Cortex of kidney (tissue), 1 donor: Measurements from ENCODE around the gene CCDC68.
"Not testable (repeated sequence)": the region's sequence is repeated elsewhere in the genome, so short reads cannot be mapped to it uniquely, and the experiment has no call there.

Source experiments
- DNase-seq: peaks from one replicate; lab custom pipeline; 2025; lab: John Stamatoyannopoulos, UW

Gene CCDC68, protein sequence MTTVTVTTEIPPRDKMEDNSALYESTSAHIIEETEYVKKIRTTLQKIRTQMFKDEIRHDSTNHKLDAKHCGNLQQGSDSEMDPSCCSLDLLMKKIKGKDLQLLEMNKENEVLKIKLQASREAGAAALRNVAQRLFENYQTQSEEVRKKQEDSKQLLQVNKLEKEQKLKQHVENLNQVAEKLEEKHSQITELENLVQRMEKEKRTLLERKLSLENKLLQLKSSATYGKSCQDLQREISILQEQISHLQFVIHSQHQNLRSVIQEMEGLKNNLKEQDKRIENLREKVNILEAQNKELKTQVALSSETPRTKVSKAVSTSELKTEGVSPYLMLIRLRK

DNA sequence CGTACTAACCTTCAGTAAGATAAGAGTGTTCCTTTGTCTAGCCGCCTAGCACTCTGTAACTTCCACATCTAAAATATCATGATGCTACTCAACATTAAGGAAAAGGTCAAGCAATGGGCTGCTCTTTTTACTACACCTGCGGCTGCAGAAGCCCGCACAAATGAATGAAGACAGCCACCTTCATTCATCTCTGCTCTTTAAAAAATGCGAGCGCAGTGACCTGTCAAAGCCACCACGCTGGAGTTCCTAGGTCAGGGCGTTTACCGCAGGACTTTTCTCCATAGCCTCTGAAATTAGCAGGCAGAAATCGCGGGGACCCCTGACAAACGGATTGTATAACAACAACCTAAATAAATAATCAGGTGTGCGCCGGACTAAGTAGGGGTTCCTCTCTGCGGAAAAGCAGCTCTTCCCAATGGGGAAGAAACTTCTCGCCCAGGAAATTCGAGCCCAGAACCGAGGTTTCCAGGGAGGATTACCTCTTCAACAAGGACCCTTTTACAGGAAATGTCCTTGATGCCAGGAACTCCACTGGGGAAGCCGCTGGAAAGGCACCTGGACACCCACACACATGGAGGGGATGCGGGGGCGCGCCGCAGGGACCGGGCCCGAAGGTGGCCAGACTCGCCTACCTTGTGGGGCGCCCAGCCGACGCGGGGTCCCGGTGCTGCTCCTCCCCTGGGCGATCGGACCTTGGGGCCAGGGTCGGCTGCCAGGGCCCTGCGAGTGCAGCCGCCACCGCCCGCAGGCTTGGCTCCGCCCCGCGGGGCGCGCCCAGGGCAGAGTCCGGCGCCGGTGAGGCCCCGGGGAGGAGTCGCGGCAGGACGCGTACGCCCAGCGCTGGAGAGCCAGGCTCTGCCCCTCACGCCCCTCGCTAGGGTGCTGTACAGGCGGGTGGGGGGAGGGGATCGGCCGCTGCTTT, at the start of gene CCDC68:
CCDC68 (minus strand) TSS at position 758 of the 922 bp plus-strand sequence. CDS start 16,670 bp downstream, outside the sequence.
- DNase-seq: no peak

DNA sequence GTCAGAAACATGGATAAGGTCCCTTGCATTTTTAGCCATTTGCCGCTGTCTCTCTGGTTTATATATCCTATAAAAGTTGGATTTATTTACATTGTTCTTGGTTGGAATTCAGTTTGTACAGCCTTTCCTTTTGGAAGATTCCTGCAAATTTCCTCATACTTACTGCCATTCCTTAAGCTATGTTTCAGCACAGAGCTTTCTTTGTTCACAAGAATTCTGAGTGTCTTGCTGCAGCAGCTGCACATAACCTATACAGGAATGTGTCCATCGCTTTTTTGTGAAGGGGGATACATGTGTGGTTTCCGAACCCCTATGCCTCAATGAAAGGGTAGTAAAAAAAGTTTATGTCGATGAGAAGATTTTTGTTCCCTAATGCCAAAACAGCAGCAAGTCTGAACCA, 48.3 kb upstream of the CCDC68 start:
- no peak for DNase-seq

DNA sequence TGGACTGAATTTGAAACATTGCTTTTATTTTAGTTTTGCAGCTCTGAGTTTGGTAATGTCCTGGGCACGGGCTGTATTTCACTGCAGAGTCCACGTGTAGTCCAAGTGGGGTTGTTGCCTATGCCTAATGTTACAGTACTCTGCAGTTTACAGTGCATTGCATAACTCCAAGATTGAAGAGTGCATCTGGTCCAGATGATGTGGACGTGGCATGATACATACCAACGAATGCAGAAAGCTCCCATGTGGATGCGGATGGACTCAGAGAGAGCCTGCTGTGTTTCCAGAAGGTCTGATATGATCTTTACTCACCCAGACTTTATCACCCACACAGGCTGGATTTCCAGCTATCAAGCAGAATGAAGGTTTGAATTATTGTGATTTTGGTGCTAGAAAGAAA, 44.4 kb upstream of the CCDC68 start:
- DNase-seq: no peak

DNA sequence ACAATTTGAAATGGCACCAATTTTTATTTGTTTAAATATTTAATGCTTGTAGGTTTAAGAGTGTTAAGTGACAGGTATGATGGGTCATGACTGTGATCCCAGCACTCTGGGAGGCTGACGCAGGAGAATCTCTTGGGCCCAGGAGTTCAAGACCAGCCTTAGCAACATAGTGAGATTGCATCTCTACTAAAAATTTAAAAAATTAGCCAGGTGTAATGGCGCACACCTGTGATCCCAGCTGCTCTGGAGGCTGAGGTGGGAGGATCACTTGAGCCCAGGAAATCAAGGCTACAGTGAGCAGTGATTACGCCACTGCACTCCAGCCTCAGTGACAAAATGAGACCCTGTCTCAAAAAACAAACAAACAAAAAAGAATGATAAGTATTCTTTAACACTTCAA, 43.0 kb upstream of the CCDC68 start:
- DNase-seq: no peak

DNA sequence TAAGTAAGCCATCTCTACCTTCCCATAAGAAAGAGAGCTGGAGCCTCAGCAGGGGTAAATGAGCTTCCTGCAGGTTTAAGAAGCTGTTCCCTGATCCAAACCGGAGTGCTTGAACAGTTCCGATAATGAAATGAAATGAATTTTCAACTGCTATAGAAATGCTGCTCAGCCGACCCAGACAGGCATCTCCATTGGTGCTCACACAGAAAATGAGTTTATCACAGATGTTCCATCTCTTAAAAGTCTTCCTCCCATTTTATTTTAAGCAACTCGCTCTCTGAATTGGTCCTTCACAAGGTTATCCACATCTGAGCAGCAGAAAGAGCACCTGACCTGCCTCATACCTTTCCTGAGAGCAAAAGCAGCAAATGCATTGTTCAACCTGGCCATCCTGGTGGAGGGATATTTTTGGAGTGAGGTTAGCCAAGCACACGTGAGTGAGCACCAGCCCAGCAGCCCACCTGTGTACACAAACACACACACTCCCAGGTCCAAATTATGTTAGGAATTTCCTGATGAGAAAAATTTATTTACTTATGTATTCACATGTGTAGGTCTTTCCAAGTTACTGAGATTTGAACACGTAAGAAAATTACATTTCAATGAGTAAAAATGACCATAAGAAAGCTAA, 42.2 kb upstream of the CCDC68 start:
- no peak for DNase-seq

DNA sequence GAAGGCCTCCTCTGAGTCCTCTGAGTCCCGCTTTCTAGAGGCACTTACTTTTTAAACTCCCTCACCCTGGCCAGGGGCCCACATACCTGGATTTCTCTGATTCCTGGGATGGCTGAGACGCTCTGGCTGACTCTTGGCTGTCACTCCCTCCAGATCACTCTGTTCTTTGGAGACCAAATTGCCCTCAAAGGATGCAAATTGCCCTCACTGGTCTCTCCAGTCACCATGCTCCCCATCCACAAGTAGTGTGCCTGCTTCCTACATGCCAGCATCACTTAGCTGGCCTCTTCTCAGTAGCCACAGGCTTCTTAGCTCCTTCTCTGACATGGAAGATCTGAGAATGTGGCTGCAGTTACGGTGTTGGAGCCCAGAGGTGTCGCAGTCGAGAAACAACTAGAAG, 41.3 kb upstream of the CCDC68 start:
- DNase-seq: no peak

DNA sequence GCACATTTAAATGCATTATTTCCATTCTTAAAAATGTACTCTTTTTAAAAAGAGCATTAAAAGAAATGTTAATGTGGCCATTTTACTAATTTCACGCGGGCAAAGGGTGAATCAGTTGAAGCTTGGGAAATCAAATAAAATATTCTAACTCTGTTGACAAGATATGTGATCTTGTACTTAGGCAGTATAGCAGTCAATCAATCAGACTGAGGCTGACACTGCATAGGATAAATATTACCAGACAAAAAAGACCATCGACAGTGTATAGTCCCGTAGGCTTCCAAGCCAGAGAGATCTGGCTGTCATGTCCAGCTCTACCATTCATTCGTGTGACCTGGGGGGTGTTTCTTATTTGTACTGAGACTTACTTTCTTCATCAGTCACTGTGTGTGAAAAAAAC, 39.8 kb upstream of the CCDC68 start:
- no peak for DNase-seq

DNA sequence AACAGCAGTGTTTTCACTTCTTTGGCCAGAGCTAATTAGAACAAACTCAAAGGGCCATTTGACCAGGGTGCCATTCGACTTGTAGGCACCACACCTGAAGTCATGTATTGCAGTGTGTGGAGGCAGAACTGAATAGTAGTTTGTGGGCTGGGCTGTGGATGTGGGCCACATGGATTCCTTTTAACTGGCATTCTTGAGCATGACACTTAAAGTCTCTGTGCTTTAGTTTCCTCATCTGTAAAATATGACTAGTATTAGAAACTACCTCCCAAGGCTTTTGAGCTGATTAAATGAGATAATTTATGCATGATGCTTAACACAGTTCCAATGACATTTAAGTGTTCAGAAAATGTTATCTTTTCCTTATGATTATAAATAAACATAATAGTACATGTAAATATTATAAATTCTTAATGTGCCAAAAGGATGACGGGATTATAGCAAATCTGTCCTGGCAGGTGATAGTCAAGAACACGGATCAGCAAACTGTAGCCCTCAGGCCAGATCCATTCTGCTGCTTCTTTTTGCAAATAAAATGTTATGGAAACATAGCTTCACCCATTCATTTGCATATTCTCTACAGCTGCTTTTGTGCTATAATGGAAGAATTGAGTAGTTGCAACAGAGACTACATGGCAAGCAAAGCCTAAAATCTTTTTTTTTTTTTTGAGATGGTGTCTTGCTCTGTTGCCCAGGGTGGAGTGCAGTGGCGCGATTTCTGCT, 36.3 kb upstream of the CCDC68 start:
- DNase-seq: no peak

DNA sequence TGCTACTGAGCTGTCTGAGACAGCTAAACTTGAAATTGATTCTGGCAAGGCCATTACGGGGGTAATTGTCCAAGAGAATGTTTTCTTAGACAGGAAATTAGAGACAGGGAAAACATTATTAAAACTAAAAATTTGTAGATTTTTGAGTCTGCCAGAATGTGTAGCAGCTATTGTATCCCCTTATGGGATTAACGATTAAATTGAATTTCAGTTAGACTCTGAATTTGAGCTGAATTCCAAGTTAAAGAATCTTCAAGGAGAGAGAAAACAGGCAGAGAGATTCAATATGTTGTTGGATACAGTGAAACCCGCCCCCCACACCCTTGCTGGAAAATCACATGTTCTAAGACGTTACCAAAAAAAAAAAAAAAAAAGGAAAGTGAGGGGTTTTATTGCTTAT, 32.7 kb upstream of the CCDC68 start:
- no peak for DNase-seq

DNA sequence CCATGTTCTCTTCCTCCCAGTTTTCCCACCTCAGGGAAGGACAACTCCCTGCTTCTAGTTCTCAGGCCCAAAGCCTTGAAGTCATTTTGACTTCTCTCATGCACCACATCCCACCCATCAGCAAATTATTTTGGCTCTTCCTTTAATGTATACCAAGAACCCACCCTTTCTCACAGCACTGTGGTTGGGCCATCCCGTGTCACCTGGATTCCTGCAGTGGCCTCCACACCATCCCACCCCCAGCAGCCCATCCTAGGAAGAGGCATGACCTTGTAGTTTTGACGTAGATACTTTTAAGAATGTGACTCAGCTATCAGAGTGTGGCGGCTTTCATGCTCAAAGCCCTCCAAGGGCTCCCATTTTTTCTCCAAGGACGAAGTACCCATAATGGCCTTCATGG, 25.6 kb upstream of the CCDC68 start:
- DNase-seq: no peak

DNA sequence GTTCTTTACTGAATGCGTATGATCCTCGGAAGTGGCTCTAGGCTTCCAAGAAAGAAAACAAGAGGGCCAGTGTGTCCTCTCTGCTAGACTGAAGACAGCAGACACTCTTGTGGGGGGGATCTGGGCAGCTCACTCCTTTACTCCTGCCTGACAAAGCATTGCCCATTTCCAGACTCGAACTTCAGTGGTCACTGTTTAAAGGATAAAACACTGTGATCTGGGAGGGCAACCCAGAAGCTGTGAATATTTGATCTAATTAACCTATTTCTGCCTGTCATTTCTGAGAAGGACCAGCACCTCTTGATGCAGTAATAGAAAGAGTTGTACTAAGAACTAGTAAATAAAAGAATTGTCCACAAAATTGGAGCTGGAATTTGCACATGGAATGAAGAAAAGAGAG, 24.5 kb upstream of the CCDC68 start:
- DNase-seq: no peak

DNA sequence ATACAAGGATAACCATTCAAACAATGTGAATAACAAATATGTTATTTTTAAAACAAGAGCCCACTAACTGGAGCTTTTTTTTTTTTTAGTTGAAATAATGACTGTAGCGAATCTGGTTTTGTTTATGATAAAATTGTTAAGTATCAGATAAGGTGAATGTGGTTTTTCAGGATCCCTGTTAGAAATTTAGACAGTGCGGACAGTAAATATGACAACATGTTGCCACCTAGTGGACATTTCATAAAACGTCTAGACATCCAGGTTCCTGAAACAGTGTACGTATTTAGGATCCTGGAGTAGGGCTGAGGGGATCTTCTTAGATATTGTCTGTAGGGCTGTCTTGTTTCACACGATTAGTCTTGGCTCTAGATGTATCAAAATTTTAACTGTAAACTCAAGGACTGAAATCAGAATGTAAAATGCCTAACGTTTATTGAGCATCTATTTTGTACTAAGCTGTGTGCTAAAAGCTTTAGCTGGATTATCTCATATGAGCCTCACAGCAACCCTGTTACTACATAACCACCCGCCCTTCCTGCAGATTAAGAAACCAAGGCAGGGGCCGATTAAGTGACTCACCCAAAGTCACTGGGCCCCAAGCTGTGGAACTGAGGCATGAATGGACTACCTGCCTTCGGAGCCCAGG, 23.9 kb upstream of the CCDC68 start:
- DNase-seq: no peak

DNA sequence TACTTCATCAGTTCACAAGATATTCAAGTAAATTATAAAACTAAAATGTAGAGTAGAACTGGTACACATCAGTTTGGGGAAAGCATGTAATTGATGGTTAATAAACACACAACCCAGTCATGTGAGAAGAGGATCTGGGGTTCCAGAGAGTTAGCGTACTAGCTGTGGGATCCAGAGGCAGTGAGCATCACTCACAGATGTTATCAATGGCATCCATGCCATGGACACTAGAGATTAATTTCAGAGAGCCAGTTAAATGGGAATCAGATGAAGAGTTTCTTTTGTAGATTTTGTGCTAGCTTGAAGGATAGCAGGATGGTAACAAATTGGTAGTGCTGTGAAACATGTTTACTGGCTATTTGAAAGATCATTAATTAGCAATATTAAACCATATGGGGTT, 21.8 kb upstream of the CCDC68 start:
- no peak for DNase-seq

DNA sequence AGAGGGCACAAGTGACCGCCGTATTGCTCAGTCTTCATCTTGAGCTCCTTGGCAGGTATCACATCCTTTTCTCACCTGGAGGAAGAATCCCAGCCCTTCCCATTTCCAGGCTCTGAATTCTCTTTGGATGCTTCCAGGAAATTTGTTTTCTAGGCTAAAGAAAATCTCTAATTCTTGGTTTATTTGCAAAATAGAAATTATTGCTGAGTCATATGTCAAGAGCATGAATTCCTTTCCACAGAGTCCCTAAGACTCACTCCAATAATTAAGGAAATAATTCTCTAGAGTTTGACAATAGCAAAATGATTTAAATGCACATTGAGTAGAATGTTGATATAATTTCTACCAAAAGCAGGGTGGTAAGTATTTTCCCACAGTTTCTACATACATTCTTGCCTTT, 16.3 kb upstream of the CCDC68 start:
- no peak for DNase-seq

DNA sequence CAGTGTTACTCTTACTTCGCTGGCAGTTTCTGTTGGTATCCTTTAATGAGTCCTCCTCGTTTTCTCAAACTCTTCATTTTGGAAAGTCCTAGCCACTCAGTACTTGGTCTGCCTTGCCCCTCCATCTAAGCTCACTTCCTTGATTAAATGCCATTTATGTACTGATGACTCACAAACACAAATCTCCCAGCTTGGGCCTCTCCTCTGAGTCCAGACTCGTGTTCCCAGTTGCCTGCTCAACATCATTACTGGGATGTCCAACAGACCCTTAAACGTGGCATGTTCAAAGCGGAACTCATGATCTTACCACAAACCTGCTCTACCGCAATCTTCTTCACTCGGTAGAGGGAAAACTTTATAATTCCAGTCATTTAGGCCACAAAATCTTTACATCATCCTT, 13.8 kb upstream of the CCDC68 start:
- no peak for DNase-seq

DNA sequence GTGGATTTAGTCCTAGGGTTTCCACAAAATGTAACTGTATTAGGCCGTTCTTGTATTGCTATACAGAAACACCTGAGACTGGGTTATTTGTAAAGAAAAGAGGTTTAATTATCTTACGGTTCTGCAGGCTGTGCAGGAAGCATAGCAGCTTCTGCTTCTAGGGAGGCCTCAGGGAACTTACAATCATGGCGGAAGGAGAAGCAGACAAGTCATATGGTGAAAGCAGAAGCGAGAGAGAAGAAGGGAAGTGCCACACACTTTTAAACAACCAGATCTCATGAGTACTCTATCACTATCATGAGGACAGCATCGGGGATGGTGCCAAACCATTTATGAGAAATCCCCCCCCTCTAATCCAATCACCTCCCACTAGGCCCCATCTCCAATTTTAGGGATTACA, 9.5 kb upstream of the CCDC68 start:
- DNase-seq: no peak

DNA sequence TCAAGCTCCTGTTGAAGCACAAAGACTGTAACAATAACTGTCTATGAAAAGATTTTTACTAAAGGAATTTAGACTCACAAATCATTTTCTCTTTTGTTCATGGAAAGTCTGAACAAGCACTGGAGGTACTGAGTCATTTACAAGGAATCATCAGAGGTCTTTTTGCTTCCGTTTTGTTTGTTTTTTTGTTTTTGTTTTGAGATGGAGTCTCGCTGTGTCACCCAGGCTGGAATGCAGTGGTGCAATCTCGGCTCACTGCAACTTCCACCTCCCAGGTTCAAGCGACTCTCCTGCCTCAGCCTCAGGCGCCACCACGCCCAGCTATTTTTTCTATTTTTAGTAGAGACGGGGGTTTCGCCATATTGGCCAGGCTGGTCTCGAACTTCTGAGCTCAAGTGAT, 9.0 kb upstream of the CCDC68 start:
- DNase-seq: not testable (repeated sequence)

DNA sequence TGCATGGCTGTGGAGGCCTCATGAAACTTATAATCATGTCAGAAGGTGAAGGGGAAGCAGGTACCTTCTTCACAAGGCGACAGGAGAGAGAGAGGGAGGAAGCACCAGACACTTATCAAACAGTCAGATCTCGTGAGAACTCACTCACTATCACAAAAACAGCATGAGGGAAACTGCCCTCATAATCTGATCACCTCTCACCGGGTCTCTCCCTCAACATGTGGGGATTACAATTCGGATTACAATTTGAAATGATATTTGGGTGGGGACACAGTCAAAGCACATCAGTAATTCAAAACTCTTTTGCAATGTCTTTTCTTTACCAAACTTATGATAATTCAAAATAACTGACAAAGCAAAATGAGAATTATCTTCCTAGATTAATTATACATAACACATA, 8.5 kb upstream of the CCDC68 start:
- no peak for DNase-seq

DNA sequence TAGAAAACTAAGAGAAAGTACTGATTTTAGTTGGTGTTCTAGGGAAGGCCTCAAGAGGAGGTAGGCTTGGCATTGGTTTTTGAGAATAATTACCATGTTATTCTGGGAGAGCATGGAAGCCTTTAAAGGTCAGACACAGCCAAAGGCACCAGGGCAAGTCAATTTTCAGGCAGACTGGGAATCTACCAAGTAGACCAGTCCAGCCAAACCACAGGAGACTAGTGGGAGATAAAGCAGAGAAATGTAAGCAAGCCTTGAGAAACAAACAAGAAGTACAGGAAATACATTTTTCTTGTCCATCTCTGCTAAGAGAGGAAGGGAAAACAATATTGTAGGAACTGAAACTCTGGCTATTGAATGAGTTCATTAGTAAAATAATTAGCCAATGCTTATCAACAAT, 5.5 kb upstream of the CCDC68 start:
- DNase-seq: no peak

DNA sequence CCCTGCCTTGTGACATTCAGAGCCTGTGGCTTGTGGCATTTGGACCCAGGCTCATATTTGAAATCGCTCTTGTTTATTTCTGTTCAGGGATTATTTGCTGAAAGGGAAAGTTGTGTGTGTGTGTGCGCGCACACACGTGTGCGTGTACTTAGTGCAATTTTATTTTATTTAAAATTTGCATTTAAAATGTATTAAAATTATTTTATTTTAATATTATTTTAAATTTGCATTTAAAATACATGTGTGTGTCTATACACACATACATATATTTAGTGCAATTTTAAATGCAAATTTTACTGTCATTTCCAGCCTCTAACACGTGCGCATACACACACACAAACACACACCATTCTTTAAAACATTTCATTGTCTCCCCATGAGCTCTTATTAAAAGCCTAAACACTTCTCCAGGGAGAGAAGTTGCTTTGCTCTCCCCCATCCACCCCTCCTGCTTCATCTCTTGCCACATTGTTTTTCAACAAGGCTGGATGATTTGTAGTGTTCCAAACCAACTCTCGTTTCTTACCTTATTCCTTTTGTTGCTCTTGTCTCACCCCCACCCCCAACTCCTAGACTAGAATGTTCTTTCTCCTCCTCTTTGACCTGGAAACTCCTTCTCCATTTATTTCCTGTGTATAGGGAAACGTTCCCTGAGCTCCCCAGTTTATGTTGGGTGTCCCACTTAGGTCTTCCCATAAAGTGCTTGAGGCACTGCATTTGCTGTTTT, 3.8 kb upstream of the CCDC68 start:
- no peak for DNase-seq

DNA sequence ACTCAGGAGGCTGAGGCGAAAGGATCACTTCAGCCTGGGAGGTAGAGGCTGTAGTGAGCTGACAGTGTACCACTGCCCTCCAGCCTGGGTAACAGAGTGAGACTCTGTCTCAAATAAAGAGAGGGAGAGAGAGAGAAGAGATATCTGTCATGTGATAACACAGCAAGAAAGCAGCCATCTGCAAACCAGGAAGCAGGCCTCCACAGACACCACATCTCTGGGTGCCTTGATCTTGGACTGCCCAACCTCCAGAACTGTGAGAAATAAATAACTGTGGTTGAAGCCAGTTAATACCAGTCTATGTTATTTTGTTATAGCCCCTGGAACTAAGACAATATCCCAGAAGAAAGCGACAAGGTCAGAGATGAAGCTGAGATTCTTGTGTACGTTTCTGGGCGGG, 2.6 kb upstream of the CCDC68 start:
- no peak for DNase-seq
